Brain microvascular endothelial cell (primary cell): ENCODE measurements around the gene PMS1.

ENCODE experiments used
- DNase-seq: peaks from one replicate; pipeline ENCODE4 v3.0.0-alpha.2; 2020
- H3K27ac ChIP-seq: fragments of 250-450 bp; sonication (Bioruptor Pico); 2 replicates; pipeline ENCODE4 v1.5.1; 2020; ENCODE audit warnings: mild to moderate bottlenecking, moderate library complexity
- H3K27me3 ChIP-seq: fragments of 250-450 bp; sonication (Bioruptor Pico); replicated peaks from 2 replicates; pipeline ENCODE4 v1.5.1; 2020; ENCODE audit warnings: mild to moderate bottlenecking
- H3K36me3 ChIP-seq: fragments of 250-450 bp; sonication (Bioruptor Pico); replicated peaks from 2 replicates; pipeline ENCODE4 v1.5.1; 2020; ENCODE audit warnings: mild to moderate bottlenecking
- H3K4me3 ChIP-seq: 2 replicates; pipeline ENCODE4 v1.5.1; 2011; ENCODE audit warnings: low read depth, mild to moderate bottlenecking, control low read depth, low read length, moderate library complexity
- CTCF ChIP-seq: IDR thresholded peaks from 2 replicates; pipeline ENCODE4 v1.5.1; 2011; ENCODE audit warnings: low read depth, mild to moderate bottlenecking, moderate library complexity, low read length, control low read depth, inconsistent platforms; ENCODE audit errors: missing control alignments
- in situ Hi-C: cut with HindIII; loops from 2 replicates; pipeline ENCODE4 v1.10.0; 2017; ENCODE audit warnings: low sequenced_read_pairs, low pct_ligation_motif_present

PMS1 gene

DNA sequence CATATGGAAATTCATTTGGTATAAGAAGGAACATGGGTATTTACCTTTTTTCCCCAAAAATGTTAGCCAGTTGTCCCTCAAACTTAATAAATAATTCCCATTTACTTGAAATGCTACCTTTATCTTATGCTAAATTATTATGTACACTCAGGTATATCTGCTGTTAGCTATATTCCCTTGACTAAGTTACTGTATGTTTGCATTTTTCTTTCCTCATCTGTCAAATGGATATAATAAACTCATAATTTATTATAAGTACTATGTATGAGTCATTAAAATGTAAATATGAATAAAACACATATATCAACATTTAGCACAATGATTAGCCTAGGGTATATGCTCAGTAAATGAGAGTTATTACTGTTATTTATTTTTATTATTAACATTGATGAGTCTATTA, 117.4 kb downstream of the PMS1 start:
- H3K36me3 ChIP-seq, result no peaks in the 10 kb centered on the region
- in situ Hi-C loops, result no loop called here

DNA sequence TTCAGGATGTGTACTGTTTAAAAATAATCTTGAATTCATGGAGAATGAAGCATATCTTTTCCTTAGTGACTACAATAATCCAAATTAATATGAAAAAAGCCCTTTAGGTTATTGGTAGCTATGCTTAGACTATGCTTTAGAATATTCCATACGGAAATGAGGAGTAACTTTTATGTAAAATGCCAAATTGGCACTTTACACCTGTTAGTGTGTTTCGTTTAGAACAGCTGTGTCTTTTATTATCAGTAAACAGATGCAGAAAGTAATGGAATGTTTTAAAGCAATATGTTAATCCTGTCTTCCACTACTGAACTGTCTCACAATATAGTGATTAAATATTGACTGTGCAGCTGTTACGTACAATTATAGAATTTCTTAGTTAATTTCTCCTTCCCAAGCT, 129.6 kb downstream of the PMS1 start:
- Histone ChIP-seq H3K4me3 (no peak overlapping the region), H3K27me3 (no peaks in the 10 kb centered on the region), H3K27ac (no peak overlapping the region), H3K36me3 (no peaks in the 10 kb centered on the region)
- in situ Hi-C loops, result no loop called here
- TF ChIP-seq CTCF, result no peak
- DNase-seq, result no peak

More for the DNA sequence above, 117.4 kb downstream of the PMS1 start:
- H3K4me3 ChIP-seq, result no peak overlapping the region
- no peak for TF ChIP-seq CTCF
- no peak overlapping the region for H3K27ac ChIP-seq
- no peak for DNase-seq
- H3K27me3 ChIP-seq, result no peaks in the 10 kb centered on the region

DNA sequence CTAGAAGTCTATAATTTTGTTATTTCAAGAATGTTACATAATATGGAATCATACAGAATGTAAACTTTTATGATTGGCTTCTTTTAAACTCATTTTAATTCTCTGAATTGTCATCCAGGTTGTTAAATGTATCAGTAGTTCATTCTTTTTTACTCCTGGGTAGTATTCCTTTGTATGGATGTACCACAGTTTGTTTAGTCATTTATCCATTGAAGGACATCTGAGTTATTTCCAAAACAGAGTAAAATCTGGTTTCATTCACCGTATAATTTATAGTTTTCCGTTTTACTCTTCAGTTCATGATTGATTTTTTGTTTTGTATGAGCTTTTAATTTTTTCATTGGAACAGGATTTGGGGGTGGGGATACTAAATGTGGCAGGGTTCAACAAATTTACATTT, 132.4 kb downstream of the PMS1 start:
- no peak overlapping the region for H3K4me3 ChIP-seq
- in situ Hi-C loops, result no loop called here
- DNase-seq, result no peak
- no peak for TF ChIP-seq CTCF
- no peaks in the 10 kb centered on the region for H3K27me3 ChIP-seq
- H3K27ac ChIP-seq, result no peak overlapping the region
- H3K36me3 ChIP-seq, result no peaks in the 10 kb centered on the region
